ENCODE results near the gene ARL14EPL. TPM values are rescaled to one million over a fixed set of nuclear protein-coding genes. Genes with fewer than 3 reads are reported as not detected.

Gene ARL14EPL
- polyA plus RNA-seq, 2 of the 4 experiments (the other 2 are of a cell fraction): 0.05 to 0.21 TPM

- TF ChIP-seq TFCP2L1 (CRISPR knock-in tag; IDR thresholded peaks at IDR 0.05) (no peak), CHD2 (IDR thresholded peaks at IDR 0.05; ENCODE audit: low read length, partially characterized antibody) (no peak), FOSB (CRISPR knock-in tag; IDR thresholded peaks at IDR 0.05) (no peak), ESRRA (IDR thresholded peaks at IDR 0.05; ENCODE audit: borderline replicate concordance, low read length) (no peak), GATA3 (IDR thresholded peaks at IDR 0.05; ENCODE audit: borderline replicate concordance) (no peak), SREBF2 (IDR thresholded peaks at IDR 0.05) (no peak)
- TF ChIP-seq, protein P1, sequence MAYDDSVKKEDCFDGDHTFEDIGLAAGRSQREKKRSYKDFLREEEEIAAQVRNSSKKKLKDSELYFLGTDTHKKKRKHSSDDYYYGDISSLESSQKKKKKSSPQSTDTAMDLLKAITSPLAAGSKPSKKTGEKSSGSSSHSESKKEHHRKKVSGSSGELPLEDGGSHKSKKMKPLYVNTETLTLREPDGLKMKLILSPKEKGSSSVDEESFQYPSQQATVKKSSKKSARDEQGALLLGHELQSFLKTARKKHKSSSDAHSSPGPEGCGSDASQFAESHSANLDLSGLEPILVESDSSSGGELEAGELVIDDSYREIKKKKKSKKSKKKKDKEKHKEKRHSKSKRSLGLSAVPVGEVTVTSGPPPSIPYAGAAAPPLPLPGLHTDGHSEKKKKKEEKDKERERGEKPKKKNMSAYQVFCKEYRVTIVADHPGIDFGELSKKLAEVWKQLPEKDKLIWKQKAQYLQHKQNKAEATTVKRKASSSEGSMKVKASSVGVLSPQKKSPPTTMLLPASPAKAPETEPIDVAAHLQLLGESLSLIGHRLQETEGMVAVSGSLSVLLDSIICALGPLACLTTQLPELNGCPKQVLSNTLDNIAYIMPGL (CRISPR knock-in tag; IDR thresholded peaks at IDR 0.05; ENCODE audit: borderline replicate concordance): no peak
- DNase-seq (ENCODE audit: low read depth in 1 of 2, low spot score in 1 of 2): no peak
- ChIA-PET CTCF (no interaction called here), POLR2A (no interaction called here)
- Histone ChIP-seq H3K4me2 (no peak overlapping the region), H3K4me3 (no peak overlapping the region), H3K9me3 (no peaks in the 10 kb centered on the region), H3K27ac (no peak overlapping the region), H3K4me1 (no peaks in the 10 kb centered on the region)
- no peak for ATAC-seq
- 11% methylated on average over 2 of the region's 2 CpGs for WGBS (ENCODE audit: missing lambda C conversion rate)
- no peak for FAIRE-seq
Observed at GRCh38 chr5:116045821-116046220, 13.5 kb downstream of the ARL14EPL start.

GRCh38 chr5:116046261-116046660 lies 14.0 kb downstream of the ARL14EPL start:
- H3K4me2 ChIP-seq: no peak overlapping the region
- POLR2A ChIA-PET: no interaction called here
- DNase-seq (ENCODE audit: low read depth in 1 of 2, low spot score in 1 of 2) (no peak), FAIRE-seq (no peak), ATAC-seq (no peak)
- CTCF ChIA-PET: no interaction called here
- H3K4me1 ChIP-seq: no peaks in the 10 kb centered on the region
- TF ChIP-seq POLR2A (IDR thresholded peaks at IDR 0.05; ENCODE audit: low read length): no peak
- no peak for TF ChIP-seq NPAS2 (CRISPR knock-in tag; IDR thresholded peaks at IDR 0.05; ENCODE audit: borderline replicate concordance)
- TF ChIP-seq KDM5A (IDR thresholded peaks at IDR 0.05): no peak
- TF ChIP-seq HOXA7 (CRISPR knock-in tag; IDR thresholded peaks at IDR 0.05): no peak
- no peak for TF ChIP-seq JUNB (IDR thresholded peaks at IDR 0.05)
- TF ChIP-seq CHD4 (IDR thresholded peaks at IDR 0.05; ENCODE audit: borderline replicate concordance): no peak
- no peak for TF ChIP-seq ESRRA (IDR thresholded peaks at IDR 0.05; ENCODE audit: borderline replicate concordance, low read length)
- no peak for TF ChIP-seq KDM1A (IDR thresholded peaks at IDR 0.05; ENCODE audit: low read depth)
- TF ChIP-seq POLR2AphosphoS2 (conservative IDR thresholded peaks at IDR 0.05; ENCODE audit: low read length): no peak
- TF ChIP-seq RCOR1 (IDR thresholded peaks at IDR 0.05; ENCODE audit: low read depth, low read length): no peak
- no peak for TF ChIP-seq HES2 (IDR thresholded peaks at IDR 0.05)
- TF ChIP-seq SMC3 (IDR thresholded peaks at IDR 0.05): no peak
- TF ChIP-seq MAX (IDR thresholded peaks at IDR 0.05): no peak
- TF ChIP-seq TP53 (CRISPR knock-in tag; IDR thresholded peaks at IDR 0.05): no peak
- no peak overlapping the region for H3K4me3 ChIP-seq
- no peak overlapping the region for H3K27ac ChIP-seq
- H3K9me3 ChIP-seq: no peaks in the 10 kb centered on the region
- WGBS (ENCODE audit: missing lambda C conversion rate): 48% methylated on average over 3 of the region's 3 CpGs

DNA sequence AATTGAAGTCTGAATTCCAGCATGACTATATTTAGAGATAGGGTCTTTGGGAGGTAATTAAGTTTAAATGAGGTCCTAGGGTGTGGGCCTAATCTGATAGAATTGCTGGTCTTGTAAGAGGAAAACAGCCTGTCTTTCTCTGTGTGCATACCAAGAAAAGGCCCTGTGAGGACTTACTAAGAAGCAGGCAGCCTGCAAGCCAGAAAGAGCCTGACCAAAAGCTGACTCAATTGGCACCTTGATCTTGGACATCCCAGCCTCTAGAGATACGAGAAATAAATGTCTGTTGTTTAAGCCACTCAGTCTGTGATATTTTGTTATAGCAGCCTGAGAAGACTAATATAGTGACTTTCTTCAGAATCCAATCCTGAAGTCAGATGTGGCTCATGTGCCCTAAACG lies 14.6 kb downstream of the ARL14EPL start:
- POLR2A ChIA-PET: no interaction called here
- TF ChIP-seq EHF (CRISPR knock-in tag; IDR thresholded peaks at IDR 0.05) (no peak), RNF2 (IDR thresholded peaks at IDR 0.05; ENCODE audit: borderline replicate concordance, low read depth) (no peak), CHD2 (IDR thresholded peaks at IDR 0.05; ENCODE audit: low read length, partially characterized antibody) (no peak), MYC (IDR thresholded peaks at IDR 0.05; ENCODE audit: borderline replicate concordance, low read length) (no peak), CBX2 (IDR thresholded peaks at IDR 0.05; ENCODE audit: borderline replicate concordance, low read depth) (no peak), REST (IDR thresholded peaks at IDR 0.05) (no peak), TFCP2L1 (CRISPR knock-in tag; IDR thresholded peaks at IDR 0.05) (no peak)
- TF ChIP-seq, protein P1 (CRISPR knock-in tag; IDR thresholded peaks at IDR 0.05; ENCODE audit: borderline replicate concordance): no peak
- ATAC-seq (no peak), DNase-seq (ENCODE audit: low read depth in 1 of 2, low spot score in 1 of 2) (no peak), FAIRE-seq (no peak)
- CTCF ChIA-PET: interaction anchor here (1.0 kb wide), 1 partner anchor 417 kb away, joined by 3 read pairs; no protein-coding TSS in a partner anchor
- Histone ChIP-seq H3K4me2 (no peak overlapping the region), H3K27ac (no peak overlapping the region), H3K9me3 (no peaks in the 10 kb centered on the region), H3K4me3 (no peak overlapping the region), H3K4me1 (no peaks in the 10 kb centered on the region)
- 42% methylated on average over 2 of the region's 2 CpGs for WGBS (ENCODE audit: missing lambda C conversion rate)

Data from A549 (cell line).